Uterus (tissue), 4 donors: ENCODE results near the gene CXCR6. TPM values are rescaled to one million over a fixed set of nuclear protein-coding genes. Genes with fewer than 3 reads are reported as not detected.

Experiments
- DNase-seq, 2 donors: peaks; one replicate each; pipeline ENCODE4 v3.0.0-alpha.2; 2019 to 2020
- H3K27ac ChIP-seq, 2 donors: fragments of 200-600 bp; sonication (generic); 1 replicate in 1 of 2; 2 replicates in 1 of 2; pipeline ENCODE4 v1.5.1; 2016 to 2018
- H3K27me3 ChIP-seq, 2 donors: fragments of 200-600 bp; sonication (generic); one replicate each; pipeline ENCODE4 v1.5.1; 2018 to 2019; ENCODE audit warnings: control low read depth in 1 of 2
- H3K36me3 ChIP-seq, 2 donors: fragments of 200-600 bp; sonication (generic); one replicate each; pipeline ENCODE4 v1.5.1; 2019; ENCODE audit warnings: control low read depth in 1 of 2
- H3K4me1 ChIP-seq, 2 donors: fragments of 200-600 bp; sonication (generic); one replicate each; pipeline ENCODE4 v1.5.1; 2018 to 2019; ENCODE audit warnings: control low read depth in 1 of 2
- H3K4me3 ChIP-seq, 2 donors: fragments of 200-600 bp; sonication (generic); 1 replicate in 1 of 2; 2 replicates in 1 of 2; pipeline ENCODE4 v1.5.1; 2018 to 2019; ENCODE audit warnings: mild to moderate bottlenecking in 1 of 2
- H3K9me3 ChIP-seq, 2 donors: fragments of 200-600 bp; sonication (generic); one replicate each; pipeline ENCODE4 v1.5.1; 2019; ENCODE audit warnings: control low read depth in 1 of 2
- CTCF ChIP-seq, 4 experiments: fragments of 200-600 bp in 2 of 4; fragments of 450-650 bp in 2 of 4; sonication (generic) in 2 of 4; IDR thresholded peaks; one replicate each; pipeline ENCODE4 v1.5.1; 2016 to 2019; ENCODE audit warnings: antibody characterized with exemption in 4 of 4, mild to moderate bottlenecking in 2 of 4, moderate library complexity in 1 of 4
- POLR2A ChIP-seq, 2 donors: fragments of 450-650 bp; IDR thresholded peaks; one replicate each; pipeline ENCODE4 v1.6.1; 2016; ENCODE audit warnings: antibody characterized with exemption in 2 of 2, mild to moderate bottlenecking in 1 of 2, moderate library complexity in 1 of 2
- intact Hi-C: fragments of 100-400 bp; cut with DNase I; formaldehyde crosslinking; loops from one replicate; pipeline ENCODE4 v1.15.1; 2023; ENCODE audit warnings: low total_unique reads
- total RNA-seq, 4 donors: library from RNA; depleted of rRNA in 3 of 4; stranded (reverse); fragments of >200 nt in 3 of 4; gene quantifications; one replicate each; pipeline versions ENCODE4 v1.1.0 to v1.2.4, GENCODE V29; 2014 to 2023
- donor health status: DM: yes; HTN: yes; CAD: no.

The CXCR6 gene
- total RNA-seq, 4 donors from 2014 or later, result 0.48 to 8.7 (median 0.76) TPM; not detected in 1

GRCh38 chr3:45938864-45939263 is 4.4 kb upstream of the CXCR6 start:
- H3K4me1 ChIP-seq, result peaks cover 0 to 3% of the 10 kb centered on the region in 2 donors
- TF ChIP-seq CTCF (IDR thresholded peaks at IDR 0.05) (peak; percentile 85 to 93 (median 91)), POLR2A (IDR thresholded peaks at IDR 0.05) (peak in 1 of 2 donors; percentile 17)
- intact Hi-C loops, result loop anchor here (5.0 to 10.0 kb wide), 2 partner anchors 94 to 138 kb away; partner anchors contain the start of gene LZTFL1
- H3K27ac ChIP-seq, result peak overlapping the region in 1 of 2 donors; percentile 10
- H3K27me3 ChIP-seq, result no peaks in the 10 kb centered on the region
- no peaks in the 10 kb centered on the region for H3K9me3 ChIP-seq
- no peaks in the 10 kb centered on the region for H3K36me3 ChIP-seq
- DNase-seq, result peak; percentile 82 to 92
- H3K4me3 ChIP-seq, result no peak overlapping the region

GRCh38 chr3:45939341-45939771 is 3.9 kb upstream of the CXCR6 start:
- no peak overlapping the region for H3K4me3 ChIP-seq
- no peaks in the 10 kb centered on the region for H3K9me3 ChIP-seq
- intact Hi-C loops, result loop anchor here (5.0 to 10.0 kb wide), 2 partner anchors 95 to 138 kb away; partner anchors contain the start of gene LZTFL1
- no peaks in the 10 kb centered on the region for H3K27me3 ChIP-seq
- no peaks in the 10 kb centered on the region for H3K36me3 ChIP-seq
- H3K4me1 ChIP-seq, result peaks cover 0 to 3% of the 10 kb centered on the region in 2 donors
- H3K27ac ChIP-seq, result peak overlapping the region; percentile 10 to 35
- TF ChIP-seq POLR2A (IDR thresholded peaks at IDR 0.05), result no peak
- no peak for TF ChIP-seq CTCF (IDR thresholded peaks at IDR 0.05)
- no peak for DNase-seq

GRCh38 chr3:45940004-45940780 is 3.1 kb upstream of the CXCR6 start:
- TF ChIP-seq CTCF (IDR thresholded peaks at IDR 0.05), result no peak
- no peak for TF ChIP-seq POLR2A (IDR thresholded peaks at IDR 0.05)
- intact Hi-C loops, result no loop called here
- no peak for DNase-seq
- Histone ChIP-seq H3K9me3 (no peaks in the 10 kb centered on the region), H3K36me3 (no peaks in the 10 kb centered on the region), H3K4me1 (peaks cover 0 to 3% of the 10 kb centered on the region in 2 donors), H3K27me3 (no peaks in the 10 kb centered on the region), H3K4me3 (no peak overlapping the region), H3K27ac (peak overlapping the region in 1 of 2 donors; percentile 10)

- no peaks in the 10 kb centered on the region for H3K36me3 ChIP-seq
- TF ChIP-seq POLR2A (IDR thresholded peaks at IDR 0.05) (no peak), CTCF (IDR thresholded peaks at IDR 0.05) (no peak)
- H3K27me3 ChIP-seq, result no peaks in the 10 kb centered on the region
- intact Hi-C loops, result no loop called here
- DNase-seq, result no peak
- no peak overlapping the region for H3K4me3 ChIP-seq
- H3K9me3 ChIP-seq, result no peaks in the 10 kb centered on the region
- no peak overlapping the region for H3K27ac ChIP-seq
- peaks cover 0 to 3% of the 10 kb centered on the region in 2 donors for H3K4me1 ChIP-seq
Measured at GRCh38 chr3:45940781-45941365, 2.4 kb upstream of the CXCR6 start.
